Right lobe of liver (tissue), 6 donors: ENCODE data around the gene ERBB4. TPM values are rescaled to one million over a fixed set of nuclear protein-coding genes. Genes with fewer than 3 reads are reported as not detected.

ENCODE experiments used
- ATAC-seq, 4 donors: fragments of 200-7000 bp; cut with Tn5 transposase; one replicate each; pipeline ENCODE4 v1.9.1; 2020; ENCODE audit warnings: mild to moderate bottlenecking in 4 of 4, moderate library complexity in 4 of 4
- DNase-seq, 3 donors: peaks; one replicate each; pipeline ENCODE4 v3.0.0-alpha.2; 2020
- H3K27ac ChIP-seq, 3 donors: fragments of 200-600 bp; one replicate each; pipeline ENCODE4 v1.8.0; 2022
- H3K27me3 ChIP-seq, 2 donors: fragments of 200-600 bp; one replicate each; pipeline ENCODE4 v1.8.0; 2022
- H3K36me3 ChIP-seq, 4 donors: fragments of 200-600 bp; sonication (generic) in 1 of 4; one replicate each; pipeline versions ENCODE4 v1.5.1 to v1.8.0; 2017 to 2022; ENCODE audit warnings: control low read depth in 1 of 4
- H3K4me1 ChIP-seq, 4 donors: fragments of 200-600 bp; sonication (generic) in 1 of 4; one replicate each; pipeline versions ENCODE4 v1.5.1 to v1.8.0; 2017 to 2022; ENCODE audit warnings: control low read depth in 1 of 4
- H3K4me3 ChIP-seq, 3 donors: fragments of 200-600 bp; one replicate each; pipeline ENCODE4 v1.8.0; 2022
- H3K9me3 ChIP-seq, 4 donors: fragments of 200-600 bp; sonication (generic) in 1 of 4; one replicate each; pipeline versions ENCODE4 v1.5.1 to v1.8.0; 2017 to 2022; ENCODE audit warnings: control low read depth in 1 of 4
- POLR2A ChIP-seq: fragments of 450-650 bp; IDR thresholded peaks from one replicate; pipeline ENCODE4 v1.6.1; 2017; ENCODE audit warnings: antibody characterized with exemption, mild to moderate bottlenecking
- WGBS: methylation state at CpG from one replicate; pipeline ENCODE4 v1.1.6; 2018; ENCODE audit warnings: low coverage, low lambda C conversion rate; ENCODE audit not compliant: insufficient coverage; ENCODE audit errors: missing lambda C conversion rate; 5-methylcytosine and 5-hydroxymethylcytosine counted together
- intact Hi-C, 2 donors: fragments of 100-400 bp; cut with DNase I; formaldehyde crosslinking; loops; one replicate each; pipeline versions ENCODE4 v1.11.2 to v1.14.1; 2022
- total RNA-seq, 6 experiments: library from RNA; depleted of rRNA in 2 of 6; stranded (reverse); fragments of >200 nt in 2 of 6; fragmentation: NEBNext Ultra II Directional in 3 of 6; extraction: Animal tissue kit (Norgen Biotek cat#: 25700) in 3 of 6; gene quantifications; one replicate each; pipeline versions ENCODE4 v1.1.0 to v1.2.4, GENCODE V29; 2016 to 2023
- TF ChIP-seq, protein P1 (sequence below), 4 donors: fragments of 200-600 bp in 3 of 4; fragments of 450-650 bp in 1 of 4; IDR thresholded peaks; one replicate each; pipeline versions ENCODE4 v1.5.1 to v1.8.0; 2016 to 2022; ENCODE audit warnings: antibody characterized with exemption in 4 of 4, mild to moderate bottlenecking in 2 of 4
- donor health status: DM: no; HTN: yes; CAD: no.
- donor health status: DM: no; HTN: no; CAD: no.
- donor health status: DM: no; HTN: no; CAD: no.
- donor health status: DM: no; HTN: yes; CAD: no.
- donor health status: DM: no; HTN: yes; CAD: no.

The ERBB4 gene
- total RNA-seq, 6 experiments from 2014 or later, result 0.02 to 0.59 (median 0.08) TPM; not detected in 2

- no peak overlapping the region for H3K27ac ChIP-seq
- peak; percentile 80 to 86 (median 83) for ATAC-seq
- no peaks in the 10 kb centered on the region for H3K27me3 ChIP-seq
- no peaks in the 10 kb centered on the region for H3K36me3 ChIP-seq
- peak in 2 of 3 donors; percentile 24 to 51 for DNase-seq
- H3K4me3 ChIP-seq, result no peak overlapping the region
- intact Hi-C loops, result no loop called here
- TF ChIP-seq POLR2A, result no peak
- TF ChIP-seq, protein P1, sequence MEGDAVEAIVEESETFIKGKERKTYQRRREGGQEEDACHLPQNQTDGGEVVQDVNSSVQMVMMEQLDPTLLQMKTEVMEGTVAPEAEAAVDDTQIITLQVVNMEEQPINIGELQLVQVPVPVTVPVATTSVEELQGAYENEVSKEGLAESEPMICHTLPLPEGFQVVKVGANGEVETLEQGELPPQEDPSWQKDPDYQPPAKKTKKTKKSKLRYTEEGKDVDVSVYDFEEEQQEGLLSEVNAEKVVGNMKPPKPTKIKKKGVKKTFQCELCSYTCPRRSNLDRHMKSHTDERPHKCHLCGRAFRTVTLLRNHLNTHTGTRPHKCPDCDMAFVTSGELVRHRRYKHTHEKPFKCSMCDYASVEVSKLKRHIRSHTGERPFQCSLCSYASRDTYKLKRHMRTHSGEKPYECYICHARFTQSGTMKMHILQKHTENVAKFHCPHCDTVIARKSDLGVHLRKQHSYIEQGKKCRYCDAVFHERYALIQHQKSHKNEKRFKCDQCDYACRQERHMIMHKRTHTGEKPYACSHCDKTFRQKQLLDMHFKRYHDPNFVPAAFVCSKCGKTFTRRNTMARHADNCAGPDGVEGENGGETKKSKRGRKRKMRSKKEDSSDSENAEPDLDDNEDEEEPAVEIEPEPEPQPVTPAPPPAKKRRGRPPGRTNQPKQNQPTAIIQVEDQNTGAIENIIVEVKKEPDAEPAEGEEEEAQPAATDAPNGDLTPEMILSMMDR (IDR thresholded peaks at IDR 0.05), result peak; percentile 50 to 88 (median 84)
- H3K4me1 ChIP-seq, result no peaks in the 10 kb centered on the region
- WGBS, result 35% methylated on average over 4 of the region's 4 CpGs
- no peaks in the 10 kb centered on the region for H3K9me3 ChIP-seq
These were observed 793.1 kb downstream of the ERBB4 start for GRCh38 chr2:211745295-211746097.

GRCh38 chr2:211744379-211744778 lies 794.2 kb downstream of the ERBB4 start:
- Histone ChIP-seq H3K4me3 (no peak overlapping the region), H3K36me3 (no peaks in the 10 kb centered on the region), H3K9me3 (no peaks in the 10 kb centered on the region), H3K27me3 (no peaks in the 10 kb centered on the region), H3K4me1 (no peaks in the 10 kb centered on the region), H3K27ac (no peak overlapping the region)
- TF ChIP-seq POLR2A, result no peak
- TF ChIP-seq, protein P1 (IDR thresholded peaks at IDR 0.05), result no peak
- intact Hi-C loops, result no loop called here
- 51% methylated on average over 5 of the region's 5 CpGs for WGBS
- DNase-seq (no peak), ATAC-seq (no peak)

GRCh38 chr2:211741966-211742365 lies 796.6 kb downstream of the ERBB4 start:
- intact Hi-C loops, result no loop called here
- 64% methylated on average over 4 of the region's 4 CpGs for WGBS

GRCh38 chr2:211737282-211737681 lies 801.3 kb downstream of the ERBB4 start:
- Histone ChIP-seq H3K27me3 (no peaks in the 10 kb centered on the region), H3K27ac (no peak overlapping the region), H3K9me3 (no peaks in the 10 kb centered on the region), H3K4me1 (no peaks in the 10 kb centered on the region), H3K4me3 (no peak overlapping the region), H3K36me3 (no peaks in the 10 kb centered on the region)
- TF ChIP-seq, protein P1 (IDR thresholded peaks at IDR 0.05), result no peak
- no peak for TF ChIP-seq POLR2A
- 35% methylated on average over 3 of the region's 3 CpGs for WGBS
- no peak for DNase-seq
- ATAC-seq, result no peak
- intact Hi-C loops, result no loop called here

More at GRCh38 chr2:211741966-211742365, 796.6 kb downstream of the ERBB4 start:
- Histone ChIP-seq H3K27me3 (no peaks in the 10 kb centered on the region), H3K4me1 (no peaks in the 10 kb centered on the region), H3K9me3 (no peaks in the 10 kb centered on the region), H3K4me3 (no peak overlapping the region), H3K36me3 (no peaks in the 10 kb centered on the region), H3K27ac (no peak overlapping the region)
- no peak for DNase-seq
- ATAC-seq, result no peak
- no peak for TF ChIP-seq POLR2A
- TF ChIP-seq, protein P1 (IDR thresholded peaks at IDR 0.05), result no peak
